Upper lobe of left lung (tissue), 6 donors: ENCODE measurements around the gene NISCH. TPM values are rescaled to one million over a fixed set of nuclear protein-coding genes. Genes with fewer than 3 reads are reported as not detected.

Experiments used
- ATAC-seq, 2 donors: fragments of 200-7000 bp; cut with Tn5 transposase; one replicate each; pipeline ENCODE4 v1.9.1; 2022; ENCODE audit warnings: mild to moderate bottlenecking in 2 of 2, moderate library complexity in 2 of 2; ENCODE audit not compliant: low FRiP score in 2 of 2
- DNase-seq, 2 donors: peaks; one replicate each; pipeline ENCODE4 v3.0.0-alpha.2; 2019 to 2020
- H3K27ac ChIP-seq, 4 donors: fragments of 200-600 bp; sonication (generic); one replicate each; pipeline ENCODE4 v1.5.1; 2016 to 2019
- H3K27me3 ChIP-seq, 4 donors: fragments of 200-600 bp; sonication (generic); one replicate each; pipeline ENCODE4 v1.5.1; 2017 to 2019
- H3K36me3 ChIP-seq, 4 donors: fragments of 200-600 bp; sonication (generic); one replicate each; pipeline ENCODE4 v1.5.1; 2016 to 2019
- H3K4me1 ChIP-seq, 4 donors: fragments of 200-600 bp; sonication (generic); one replicate each; pipeline ENCODE4 v1.5.1; 2018 to 2019
- H3K4me3 ChIP-seq, 4 donors: fragments of 200-600 bp; sonication (generic); one replicate each; pipeline ENCODE4 v1.5.1; 2017 to 2019; ENCODE audit warnings: mild to moderate bottlenecking in 2 of 4, moderate library complexity in 1 of 4
- H3K9me3 ChIP-seq, 4 donors: fragments of 200-600 bp; sonication (generic); one replicate each; pipeline ENCODE4 v1.5.1; 2018 to 2019
- CTCF ChIP-seq, 6 experiments: fragments of 450-650 bp in 4 of 6; fragments of 200-600 bp in 2 of 6; sonication (generic) in 2 of 6; IDR thresholded peaks; one replicate each; pipeline ENCODE4 v1.5.1; 2016 to 2019; ENCODE audit warnings: antibody characterized with exemption in 6 of 6
- EP300 ChIP-seq, 4 donors: sonication (generic); formaldehyde crosslinking; IDR thresholded peaks; one replicate each; pipeline ENCODE4 v1.5.1; 2017; ENCODE audit warnings: antibody characterized with exemption in 4 of 4, control low read depth in 2 of 4
- POLR2A ChIP-seq, 4 donors: fragments of 450-650 bp; IDR thresholded peaks; one replicate each; pipeline ENCODE4 v1.5.1; 2016 to 2017; ENCODE audit warnings: antibody characterized with exemption in 4 of 4, mild to moderate bottlenecking in 2 of 4
- POLR2AphosphoS5 ChIP-seq, 2 donors: sonication (generic); formaldehyde crosslinking; IDR thresholded peaks; one replicate each; pipeline ENCODE4 v1.5.1; 2017; ENCODE audit warnings: antibody characterized with exemption in 2 of 2
- WGBS, 2 donors: methylation state at CpG; one replicate each; pipeline ENCODE4 v1.1.5; 2017 to 2018; 5-methylcytosine and 5-hydroxymethylcytosine counted together
- total RNA-seq, 6 donors: library from RNA; depleted of rRNA in 4 of 6; stranded (reverse); fragments of >200 nt in 4 of 6; gene quantifications; one replicate each; pipeline versions ENCODE4 v1.1.0 to v1.2.1, GENCODE V29; 2016 to 2021
- donor health status: DM: no; HTN: no; CAD: no; lungs with moderate emphysema.
- donor health status: DM: no; HTN: yes; CAD: no; lungs with severe emphysema.

Gene NISCH
- total RNA-seq, 6 donors from 2014 or later: 60.7 to 288 (median 83.0) TPM

- ATAC-seq: no peak
- peak overlapping the region in 1 of 4 donors; percentile 86 for H3K4me3 ChIP-seq
- no peaks in the 10 kb centered on the region for H3K27me3 ChIP-seq
- peaks cover 31 to 44% (median 33%) of the 10 kb centered on the region in 4 donors for H3K4me1 ChIP-seq
- H3K27ac ChIP-seq: peak overlapping the region in 1 of 4 donors; percentile 98
- TF ChIP-seq POLR2A (IDR thresholded peaks at IDR 0.05) (no peak), EP300 (IDR thresholded peaks at IDR 0.05) (no peak), CTCF (IDR thresholded peaks at IDR 0.05) (no peak), POLR2AphosphoS5 (IDR thresholded peaks at IDR 0.05) (no peak)
- H3K36me3 ChIP-seq: peaks cover 14 to 52% (median 44%) of the 10 kb centered on the region in 4 donors
- H3K9me3 ChIP-seq: no peaks in the 10 kb centered on the region
- 89 to 93% methylated on average over 8 of the region's 8 CpGs for WGBS, 2 donors
- DNase-seq: no peak
These were observed 46.9 kb upstream of the NISCH start for GRCh38 chr3:52408466-52408865.

- H3K27ac ChIP-seq: no peak overlapping the region
- DNase-seq: no peak
- H3K4me1 ChIP-seq: peaks cover 14 to 22% (median 18%) of the 10 kb centered on the region in 4 donors
- peaks cover 0 to 2% (median 0%) of the 10 kb centered on the region in 4 donors for H3K36me3 ChIP-seq
- H3K9me3 ChIP-seq: no peaks in the 10 kb centered on the region
- no peak for ATAC-seq
- TF ChIP-seq POLR2AphosphoS5 (IDR thresholded peaks at IDR 0.05) (no peak), CTCF (IDR thresholded peaks at IDR 0.05) (no peak), POLR2A (IDR thresholded peaks at IDR 0.05) (no peak), EP300 (IDR thresholded peaks at IDR 0.05) (no peak)
- H3K27me3 ChIP-seq: no peaks in the 10 kb centered on the region
- H3K4me3 ChIP-seq: no peak overlapping the region
- WGBS, 2 donors: 69 to 70% methylated on average over 3 of the region's 3 CpGs
These were observed 39.6 kb upstream of the NISCH start for GRCh38 chr3:52415800-52416199.

GRCh38 chr3:52420388-52420787 is 35.0 kb upstream of the NISCH start:
- no peak for ATAC-seq
- Histone ChIP-seq H3K4me1 (no peaks in the 10 kb centered on the region), H3K36me3 (peaks cover 0 to 3% (median 0%) of the 10 kb centered on the region in 4 donors), H3K27me3 (no peaks in the 10 kb centered on the region), H3K4me3 (no peak overlapping the region), H3K9me3 (no peaks in the 10 kb centered on the region), H3K27ac (no peak overlapping the region)
- WGBS, 2 donors: 75 to 85% methylated on average over 2 of the region's 2 CpGs
- no peak for DNase-seq
- no peak for TF ChIP-seq POLR2AphosphoS5 (IDR thresholded peaks at IDR 0.05)
- TF ChIP-seq CTCF (IDR thresholded peaks at IDR 0.05): no peak
- no peak for TF ChIP-seq EP300 (IDR thresholded peaks at IDR 0.05)
- TF ChIP-seq POLR2A (IDR thresholded peaks at IDR 0.05): no peak

- WGBS, 2 donors: 90 to 93% methylated on average over 3 of the region's 3 CpGs
- H3K27me3 ChIP-seq: no peaks in the 10 kb centered on the region
- DNase-seq: no peak
- no peak overlapping the region for H3K4me3 ChIP-seq
- no peak for ATAC-seq
- H3K4me1 ChIP-seq: no peaks in the 10 kb centered on the region
- H3K36me3 ChIP-seq: peaks cover 0 to 3% (median 0%) of the 10 kb centered on the region in 4 donors
- no peak for TF ChIP-seq EP300 (IDR thresholded peaks at IDR 0.05)
- TF ChIP-seq POLR2AphosphoS5 (IDR thresholded peaks at IDR 0.05): no peak
- TF ChIP-seq CTCF (IDR thresholded peaks at IDR 0.05): no peak
- no peak for TF ChIP-seq POLR2A (IDR thresholded peaks at IDR 0.05)
- H3K27ac ChIP-seq: no peak overlapping the region
- no peaks in the 10 kb centered on the region for H3K9me3 ChIP-seq
These were observed 32.7 kb upstream of the NISCH start for GRCh38 chr3:52422669-52423068.

GRCh38 chr3:52423173-52423572 is 32.2 kb upstream of the NISCH start:
- 60 to 69% methylated on average over 5 of the region's 5 CpGs for WGBS, 2 donors
- TF ChIP-seq CTCF (IDR thresholded peaks at IDR 0.05) (no peak), POLR2A (IDR thresholded peaks at IDR 0.05) (no peak), EP300 (IDR thresholded peaks at IDR 0.05) (no peak), POLR2AphosphoS5 (IDR thresholded peaks at IDR 0.05) (no peak)
- H3K36me3 ChIP-seq: peaks cover 0 to 3% (median 0%) of the 10 kb centered on the region in 4 donors
- no peaks in the 10 kb centered on the region for H3K27me3 ChIP-seq
- no peaks in the 10 kb centered on the region for H3K4me1 ChIP-seq
- no peak overlapping the region for H3K4me3 ChIP-seq
- ATAC-seq (peak in 1 of 2 donors; percentile 26), DNase-seq (no peak)
- H3K27ac ChIP-seq: no peak overlapping the region
- H3K9me3 ChIP-seq: no peaks in the 10 kb centered on the region
